ENCODE data around the gene CCDC71.

Gene CCDC71

DNA sequence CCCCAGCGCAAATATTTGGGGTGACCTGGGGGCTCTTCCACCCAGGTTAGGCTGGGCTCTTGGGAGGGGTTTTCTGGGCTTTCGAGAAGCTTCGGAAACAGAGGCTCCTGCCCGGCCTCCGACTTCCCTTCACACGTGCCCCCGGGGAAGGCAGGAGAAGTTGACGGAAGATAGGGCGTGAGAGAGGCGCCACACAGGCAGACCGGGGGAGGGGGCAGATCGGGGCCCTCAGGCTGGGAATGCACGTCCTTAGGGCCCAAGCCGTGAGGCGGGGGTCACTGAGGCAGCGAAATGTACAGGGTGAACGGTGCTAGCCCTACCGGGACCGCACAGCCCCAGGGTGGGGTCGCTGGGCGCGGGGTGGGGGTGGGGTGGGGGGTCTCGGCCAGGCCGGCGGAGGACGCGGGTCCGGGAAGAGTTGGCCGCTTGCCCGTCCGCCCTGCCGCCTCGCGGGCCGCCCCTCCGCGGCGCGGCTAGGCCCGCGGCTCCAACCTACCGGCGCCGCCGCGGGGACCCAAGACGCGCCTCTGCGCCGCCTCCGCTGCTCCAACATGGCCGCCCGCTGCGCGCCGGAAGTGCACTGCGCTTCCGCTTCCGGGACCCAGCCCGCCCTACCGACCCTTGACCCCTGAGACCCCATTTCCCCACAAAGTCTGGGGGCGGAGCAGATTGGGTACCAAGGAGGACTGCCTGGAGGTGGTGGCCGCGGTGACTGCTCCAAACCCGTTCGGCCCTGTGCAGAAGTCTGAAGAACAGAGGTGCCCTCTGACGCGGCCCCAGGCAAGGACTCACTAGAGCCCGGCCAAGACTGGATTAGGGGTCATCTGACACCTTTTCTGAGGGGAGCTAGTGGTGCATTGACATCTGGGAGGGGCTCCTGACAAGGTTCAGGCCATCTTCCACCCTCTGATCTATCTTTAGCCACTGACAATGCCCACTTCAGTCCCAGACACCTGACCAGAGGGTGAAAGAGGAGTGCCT lies at the start of gene CCDC71:
CCDC71 (minus strand) TSS at position 561 of the 981 bp plus-strand sequence. CDS start 2,123 bp downstream, outside the sequence.
- DNase-seq (ENCODE audit: low read depth) = peak; percentile 35

- DNase-seq (ENCODE audit: low read depth) = no peak
These were observed 47.9 kb upstream of the CCDC71 start for GRCh38 chr3:49213998-49214397.

GRCh38 chr3:49213541-49213943 lies 47.4 kb upstream of the CCDC71 start:
- DNase-seq (ENCODE audit: low read depth) = no peak

GRCh38 chr3:49199900-49200281 lies 33.8 kb upstream of the CCDC71 start:
- DNase-seq (ENCODE audit: low read depth) = no peak

DNA sequence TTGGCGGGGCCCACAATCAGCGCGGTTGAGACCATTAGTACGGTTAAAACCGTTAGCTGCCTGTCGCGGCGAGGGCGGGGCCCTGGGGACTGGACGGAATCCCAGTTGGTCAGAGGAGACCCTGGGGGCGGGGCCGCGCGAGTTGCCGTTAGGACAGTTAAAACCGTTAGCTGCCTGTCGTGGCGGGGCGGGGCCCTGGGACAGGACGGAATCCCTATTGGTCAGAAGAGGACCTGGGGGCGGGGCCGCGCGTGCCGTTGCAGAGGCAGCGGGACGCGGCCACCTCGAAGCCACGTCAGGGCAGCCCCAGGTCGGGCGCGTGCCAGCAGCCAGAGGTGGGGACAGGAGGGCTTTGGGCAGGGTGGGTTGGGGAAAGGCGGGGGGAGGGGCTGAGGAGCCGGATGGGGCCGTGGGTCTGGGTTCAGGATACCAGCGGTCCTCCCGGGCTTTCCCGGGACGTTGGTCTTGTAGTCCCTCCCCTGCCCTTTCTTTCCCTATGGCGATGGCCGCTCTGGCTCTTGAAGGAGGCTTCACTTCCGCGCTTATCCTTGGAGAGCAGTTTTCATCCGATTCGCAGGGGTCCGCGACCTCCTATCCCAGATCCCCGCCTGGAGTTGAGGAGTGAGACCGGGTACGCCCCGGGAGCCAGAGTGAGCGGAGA lies 33.2 kb upstream of the CCDC71 start:
- no peak for DNase-seq (ENCODE audit: low read depth)

- no peak for DNase-seq (ENCODE audit: low read depth)
These were observed 32.6 kb upstream of the CCDC71 start for GRCh38 chr3:49198611-49199230.

GRCh38 chr3:49198161-49198560 lies 32.0 kb upstream of the CCDC71 start:
- DNase-seq (ENCODE audit: low read depth) = no peak

DNA sequence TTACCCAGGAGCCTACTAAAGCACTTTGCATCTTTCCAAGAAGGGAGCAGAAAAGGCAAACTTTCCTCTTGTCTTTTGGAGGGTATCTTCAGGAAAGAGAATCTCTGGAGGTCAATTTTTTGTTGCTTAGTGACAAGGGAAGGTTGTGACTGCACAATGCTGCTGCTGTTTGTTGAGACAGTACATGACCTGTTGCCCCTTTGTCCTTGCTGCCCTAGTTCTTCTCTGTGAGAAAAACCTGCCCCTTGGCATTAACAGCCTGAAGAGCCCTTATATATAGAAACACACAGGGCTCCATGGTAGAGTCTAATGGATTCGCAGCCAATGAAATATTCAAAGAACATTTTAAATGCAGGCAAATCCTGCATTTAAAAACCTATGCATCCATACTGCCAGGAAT lies 25.6 kb upstream of the CCDC71 start:
- DNase-seq (ENCODE audit: low read depth) = no peak

DNA sequence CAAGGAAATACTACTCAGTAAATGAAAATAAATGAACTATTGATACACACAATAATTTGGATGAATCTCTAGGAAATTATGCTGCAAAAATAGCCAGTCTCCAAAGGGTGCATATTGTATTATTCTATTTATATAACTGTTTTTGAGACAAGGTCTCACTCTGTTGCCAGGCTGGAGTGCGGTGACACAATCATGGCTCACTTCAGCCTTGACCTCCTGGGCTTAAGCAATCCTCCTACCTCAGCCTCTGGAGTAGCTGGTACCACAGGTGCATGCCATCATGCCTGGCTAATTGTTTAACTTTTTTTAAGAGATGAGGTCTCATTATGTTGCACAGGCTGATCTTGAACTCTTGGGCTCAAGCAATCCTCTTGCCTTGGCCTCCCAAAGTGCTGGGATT lies 17.7 kb upstream of the CCDC71 start:
- no peak for DNase-seq (ENCODE audit: low read depth)

DNA sequence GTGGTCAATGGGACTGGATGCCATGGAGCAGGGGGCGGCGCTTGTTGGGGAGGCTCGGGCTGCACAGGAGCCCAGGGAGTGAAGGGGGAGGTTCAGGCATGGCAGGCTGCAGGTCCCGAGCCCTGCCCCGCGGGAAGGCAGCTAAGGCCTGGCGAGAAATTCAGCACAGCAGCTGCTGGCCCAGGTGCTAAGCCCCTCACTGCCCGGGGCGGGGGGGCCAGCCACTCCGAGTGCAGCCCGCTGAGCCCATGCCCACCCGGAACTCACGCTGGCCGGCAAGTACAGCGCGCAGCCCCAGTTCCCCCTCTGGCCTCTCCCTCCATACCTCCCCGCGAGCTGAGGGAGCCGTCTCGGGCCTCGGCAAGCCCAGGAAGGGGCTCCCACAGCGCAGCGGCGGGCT lies 16.6 kb upstream of the CCDC71 start:
- DNase-seq (ENCODE audit: low read depth) = no peak

GRCh38 chr3:49181351-49181750 lies 15.2 kb upstream of the CCDC71 start:
- no peak for DNase-seq (ENCODE audit: low read depth)

- no peak for DNase-seq (ENCODE audit: low read depth)
These were observed 14.0 kb upstream of the CCDC71 start for GRCh38 chr3:49180116-49180515.

GRCh38 chr3:49177073-49177472 lies 10.9 kb upstream of the CCDC71 start:
- DNase-seq (ENCODE audit: low read depth) = no peak

DNA sequence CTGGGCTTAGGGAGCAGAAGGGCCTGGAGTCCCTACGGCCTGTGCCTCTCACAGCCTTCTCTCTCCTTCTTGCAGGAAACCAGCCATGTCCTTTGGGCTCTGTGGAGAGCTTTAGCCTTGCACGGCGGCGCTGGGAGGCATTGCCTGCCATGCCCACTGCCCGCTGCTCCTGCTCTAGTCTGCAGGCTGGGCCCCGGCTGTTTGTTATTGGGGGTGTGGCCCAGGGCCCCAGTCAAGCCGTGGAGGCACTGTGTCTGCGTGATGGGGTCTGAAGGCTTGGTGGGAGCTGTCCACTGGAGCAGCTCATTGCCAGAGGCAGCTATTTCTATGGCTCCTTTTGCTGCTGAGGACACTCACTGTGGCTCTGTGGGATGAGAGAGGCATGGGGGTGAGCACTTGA lies 9.4 kb upstream of the CCDC71 start:
- DNase-seq (ENCODE audit: low read depth) = no peak

GRCh38 chr3:49174397-49174985 lies 8.4 kb upstream of the CCDC71 start:
- no peak for DNase-seq (ENCODE audit: low read depth)

- no peak for DNase-seq (ENCODE audit: low read depth)
These were observed 7.7 kb upstream of the CCDC71 start for GRCh38 chr3:49173792-49174170.

DNA sequence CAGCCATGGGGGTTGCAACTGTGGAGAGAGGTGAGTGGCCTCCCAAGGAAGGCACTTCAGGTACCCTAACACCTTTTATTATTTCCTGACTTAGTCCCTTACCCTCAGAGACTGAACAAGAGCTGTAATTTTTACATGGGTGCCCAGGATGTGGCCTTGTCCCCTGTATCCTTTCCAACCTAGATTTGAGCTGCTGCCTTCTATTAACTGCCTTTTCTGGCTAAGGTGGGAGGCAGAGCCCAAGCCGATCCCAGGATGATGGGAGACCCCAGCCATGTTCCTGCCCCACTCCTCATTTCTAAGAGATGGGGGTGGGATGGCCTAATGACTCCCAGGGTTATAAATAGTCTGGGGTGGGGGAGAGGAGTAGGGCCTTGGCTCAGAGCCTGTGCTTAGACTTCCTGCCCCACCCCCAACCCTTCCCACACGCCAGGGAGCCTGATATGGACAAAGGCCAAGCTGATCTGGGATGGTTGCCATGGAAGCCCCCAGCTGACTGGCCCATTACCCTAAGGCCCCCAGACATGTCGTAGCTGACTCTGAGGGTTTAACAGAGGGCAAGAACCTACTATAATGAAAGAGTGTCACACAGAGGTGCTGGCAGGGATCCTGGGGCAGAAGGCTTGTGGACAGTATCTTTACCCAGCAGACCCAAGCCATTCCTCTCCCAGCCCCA lies 7.1 kb upstream of the CCDC71 start:
- DNase-seq (ENCODE audit: low read depth) = no peak

DNA sequence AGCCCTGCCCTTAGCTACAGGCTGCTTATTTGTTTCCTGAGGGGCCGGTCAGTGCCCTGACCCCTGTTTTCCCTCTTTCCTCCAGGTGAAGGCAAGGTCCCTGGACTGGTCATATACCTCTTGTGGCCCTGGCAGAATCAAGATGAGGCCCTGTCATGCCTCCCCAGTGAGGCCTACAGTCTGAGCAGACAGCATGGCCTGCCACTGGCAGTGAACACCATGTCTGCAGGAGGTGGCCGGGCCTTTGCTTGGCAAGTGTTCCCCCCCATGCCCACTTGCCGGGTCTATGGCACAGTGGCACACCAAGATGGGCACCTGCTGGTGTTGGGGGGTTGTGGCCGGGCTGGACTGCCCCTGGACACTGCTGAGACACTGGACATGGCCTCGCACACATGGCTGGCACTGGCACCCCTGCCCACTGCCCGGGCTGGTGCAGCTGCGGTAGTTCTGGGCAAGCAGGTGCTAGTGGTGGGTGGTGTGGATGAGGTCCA lies 6.5 kb upstream of the CCDC71 start:
- DNase-seq (ENCODE audit: low read depth) = no peak

DNA sequence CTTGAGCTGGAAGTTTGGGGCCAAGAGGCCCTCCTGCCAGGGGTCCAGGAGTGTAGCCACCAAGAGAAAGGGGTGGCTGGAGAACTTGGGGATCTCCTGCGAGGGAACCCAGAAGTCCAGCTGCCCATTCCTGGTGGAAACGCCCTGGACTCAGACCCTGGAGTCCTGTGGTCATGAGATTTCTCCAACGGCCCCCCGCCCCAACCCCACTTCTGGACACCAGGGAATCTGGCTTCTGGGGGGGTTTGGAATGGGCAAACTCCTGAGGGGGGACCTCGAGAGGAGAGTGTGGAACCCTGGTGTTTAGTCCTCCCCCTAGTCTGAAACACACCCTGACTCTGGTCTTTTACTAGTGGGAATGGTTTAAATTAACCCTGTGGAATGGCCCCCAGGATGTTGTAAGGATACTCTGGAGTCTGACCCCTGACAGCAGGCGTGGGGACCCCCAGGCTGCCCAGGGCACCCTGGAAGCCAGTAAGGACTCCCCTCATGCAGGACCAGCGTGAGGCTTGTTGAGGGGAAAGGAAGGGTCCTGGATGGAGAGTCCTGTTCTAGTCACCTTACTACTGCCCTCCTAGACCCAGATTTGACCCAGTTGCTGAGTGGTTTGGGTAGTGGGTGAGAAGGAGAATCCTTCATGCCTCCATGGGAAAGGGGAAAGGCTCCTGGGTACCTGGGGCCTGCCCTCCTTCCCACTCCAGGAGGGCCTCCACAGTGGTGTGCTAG lies 5.8 kb upstream of the CCDC71 start:
- no peak for DNase-seq (ENCODE audit: low read depth)

DNA sequence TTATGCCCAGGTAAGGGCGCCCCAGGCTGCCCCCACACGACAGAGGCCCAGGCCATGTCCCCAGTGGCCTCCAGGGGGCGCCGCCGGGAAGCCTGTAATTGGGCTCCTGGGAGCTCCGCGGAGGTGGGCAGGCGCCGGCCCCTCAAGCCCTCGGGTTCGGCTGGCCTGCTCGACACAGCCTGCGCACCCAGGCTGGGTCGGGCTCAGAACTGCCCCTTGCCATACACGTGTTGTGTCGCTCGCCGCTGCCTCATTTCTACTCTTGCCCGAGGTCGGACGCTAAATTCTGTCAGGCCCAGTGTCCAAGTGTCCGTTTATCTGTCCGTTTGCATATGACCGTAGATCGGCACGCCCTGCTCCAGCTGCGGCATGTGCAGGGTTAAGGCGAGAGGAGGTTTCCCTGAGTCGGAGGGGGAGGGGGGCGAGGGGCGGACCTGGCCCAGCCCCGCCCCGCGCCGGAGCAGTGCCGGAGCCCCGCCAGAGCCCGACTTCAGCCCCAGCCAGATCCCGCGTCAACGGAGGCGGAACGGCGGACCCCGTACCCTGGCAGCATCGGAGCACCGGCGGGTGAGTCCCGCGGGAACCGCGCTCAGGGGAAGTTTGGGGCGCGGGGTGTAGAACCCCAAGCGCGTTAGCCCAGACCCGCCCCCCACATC lies 5.1 kb upstream of the CCDC71 start, which contains the start of gene KLHDC8B:
KLHDC8B (plus strand) TSS at position 480 of the 656 bp plus-strand sequence. CDS start 1,172 bp downstream, outside the sequence.
- peak; percentile 51 for DNase-seq (ENCODE audit: low read depth)

All from HS-27A (cell line).